Measurements from ENCODE around the gene MEDAG.
A peak's percentile ranks its signal among the peaks of the same experiment; 100 is the strongest.

MEDAG gene

DNA sequence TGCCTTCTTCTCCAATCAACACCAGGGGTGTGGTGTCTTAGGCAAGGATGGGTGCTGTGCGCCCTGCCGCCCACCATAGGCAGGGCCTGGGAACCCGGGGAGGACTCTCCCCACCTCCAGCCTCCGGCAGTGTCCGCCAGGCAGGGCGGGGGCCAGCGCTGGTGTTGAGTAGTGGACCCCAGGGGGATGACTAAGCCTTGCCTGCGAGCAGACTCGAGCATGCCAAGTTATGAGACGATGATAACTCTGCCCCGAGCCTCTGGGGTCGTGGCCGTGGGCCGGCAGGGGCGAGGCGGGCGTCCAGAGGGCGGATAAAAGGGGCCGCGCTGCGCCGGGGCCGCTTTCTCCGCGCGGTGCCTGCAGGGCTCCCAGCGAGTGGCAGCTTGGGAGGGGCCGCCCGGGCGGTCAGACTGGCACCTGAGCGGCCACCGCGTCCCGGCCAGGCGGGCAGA is at the start of gene MEDAG:
Gene MEDAG, plus strand, starts transcription at position 340 of the 452 bp plus-strand sequence. CDS start 245 bp downstream, outside the sequence.
- DNase-seq (ENCODE audit: low read depth in 2 of 2, low spot score in 1 of 2) = no peak

GRCh38 chr13:30857018-30857417 is 49.1 kb upstream of the MEDAG start:
- DNase-seq (ENCODE audit: low read depth in 2 of 2, low spot score in 1 of 2) = no peak

- DNase-seq (ENCODE audit: low read depth in 2 of 2, low spot score in 1 of 2) = no peak
These were observed 48.4 kb upstream of the MEDAG start for GRCh38 chr13:30857636-30858035.

DNA sequence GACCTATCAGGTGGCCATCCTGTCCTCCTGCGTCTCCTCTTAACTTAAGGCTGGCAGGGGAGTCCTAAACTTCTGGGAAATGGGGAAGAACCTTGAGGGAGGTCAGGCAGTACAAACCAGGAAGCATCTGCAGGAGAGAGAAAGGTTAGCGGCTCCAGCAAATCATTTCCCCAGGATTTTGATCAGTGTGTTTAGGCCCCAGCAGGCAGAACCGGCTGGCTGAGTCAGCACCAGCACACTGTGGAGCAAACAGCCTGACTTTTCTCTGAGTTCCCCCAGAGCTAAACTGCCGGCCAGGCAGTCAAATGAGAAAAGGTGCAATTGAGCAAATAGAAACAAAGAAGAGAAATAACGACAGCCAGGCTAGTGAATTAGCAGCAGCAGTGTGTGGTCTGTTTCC is 46.7 kb upstream of the MEDAG start:
- no peak for DNase-seq (ENCODE audit: low read depth in 2 of 2, low spot score in 1 of 2)

- no peak for DNase-seq (ENCODE audit: low read depth in 2 of 2, low spot score in 1 of 2)
These were observed 44.9 kb upstream of the MEDAG start for GRCh38 chr13:30861163-30861562.

GRCh38 chr13:30861836-30862467 is 44.1 kb upstream of the MEDAG start:
- DNase-seq (ENCODE audit: low read depth in 2 of 2, low spot score in 1 of 2) = no peak

DNA sequence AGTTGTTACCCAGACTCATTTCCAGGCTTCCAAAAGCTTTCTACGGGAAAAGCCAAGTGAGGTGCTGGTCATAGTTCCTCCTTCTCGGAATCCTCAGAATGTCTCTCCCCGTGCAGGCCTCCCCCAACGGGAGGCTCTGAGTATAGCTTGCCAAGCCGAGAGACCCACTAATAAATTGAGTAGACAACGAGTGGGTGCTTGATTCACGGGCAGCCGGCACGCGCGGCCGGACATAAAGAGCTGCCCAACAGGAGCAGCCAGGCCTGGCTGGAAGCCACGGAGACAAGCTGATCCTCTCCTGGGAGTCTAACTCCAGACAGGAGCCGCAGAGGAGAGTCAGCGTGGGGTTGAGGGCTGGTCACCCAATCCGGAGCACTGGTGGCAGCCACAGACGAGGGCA is 43.4 kb upstream of the MEDAG start:
- DNase-seq (ENCODE audit: low read depth in 2 of 2, low spot score in 1 of 2) = no peak

GRCh38 chr13:30863231-30863630 is 42.8 kb upstream of the MEDAG start:
- no peak for DNase-seq (ENCODE audit: low read depth in 2 of 2, low spot score in 1 of 2)

GRCh38 chr13:30863796-30864195 is 42.3 kb upstream of the MEDAG start:
- no peak for DNase-seq (ENCODE audit: low read depth in 2 of 2, low spot score in 1 of 2)

DNA sequence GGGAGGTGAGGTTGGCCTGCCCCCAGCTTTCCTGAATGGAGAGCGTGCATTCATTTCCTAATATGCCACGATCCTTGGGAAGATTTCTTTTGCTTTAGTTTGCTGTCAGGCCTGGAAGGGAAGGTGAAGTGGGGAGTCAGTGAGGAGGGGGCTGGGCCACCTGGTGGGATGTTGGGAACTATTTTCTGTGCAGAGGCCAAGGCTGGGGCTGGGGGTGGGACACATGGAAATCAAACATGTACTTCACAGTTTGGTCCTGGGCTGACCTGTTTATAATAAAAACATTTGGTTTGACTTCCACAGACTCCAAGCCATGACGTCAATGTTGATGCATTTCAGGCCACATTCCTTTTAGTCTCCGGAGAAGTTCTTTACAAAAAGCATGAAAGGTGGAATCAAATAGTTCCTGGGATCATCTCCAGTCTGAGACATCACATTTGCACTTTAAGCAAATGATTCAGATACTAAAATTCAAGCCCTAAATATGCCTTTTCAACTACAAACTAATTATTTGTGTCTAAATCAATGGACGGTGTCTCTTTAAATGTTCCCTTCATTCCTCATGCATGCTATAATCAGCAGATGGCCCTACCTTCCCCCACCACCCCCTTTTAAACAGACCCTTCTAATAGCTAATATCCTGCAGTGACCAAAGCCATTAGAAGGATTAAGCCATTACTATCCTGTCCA is 41.5 kb upstream of the MEDAG start:
- DNase-seq (ENCODE audit: low read depth in 2 of 2, low spot score in 1 of 2) = no peak

DNA sequence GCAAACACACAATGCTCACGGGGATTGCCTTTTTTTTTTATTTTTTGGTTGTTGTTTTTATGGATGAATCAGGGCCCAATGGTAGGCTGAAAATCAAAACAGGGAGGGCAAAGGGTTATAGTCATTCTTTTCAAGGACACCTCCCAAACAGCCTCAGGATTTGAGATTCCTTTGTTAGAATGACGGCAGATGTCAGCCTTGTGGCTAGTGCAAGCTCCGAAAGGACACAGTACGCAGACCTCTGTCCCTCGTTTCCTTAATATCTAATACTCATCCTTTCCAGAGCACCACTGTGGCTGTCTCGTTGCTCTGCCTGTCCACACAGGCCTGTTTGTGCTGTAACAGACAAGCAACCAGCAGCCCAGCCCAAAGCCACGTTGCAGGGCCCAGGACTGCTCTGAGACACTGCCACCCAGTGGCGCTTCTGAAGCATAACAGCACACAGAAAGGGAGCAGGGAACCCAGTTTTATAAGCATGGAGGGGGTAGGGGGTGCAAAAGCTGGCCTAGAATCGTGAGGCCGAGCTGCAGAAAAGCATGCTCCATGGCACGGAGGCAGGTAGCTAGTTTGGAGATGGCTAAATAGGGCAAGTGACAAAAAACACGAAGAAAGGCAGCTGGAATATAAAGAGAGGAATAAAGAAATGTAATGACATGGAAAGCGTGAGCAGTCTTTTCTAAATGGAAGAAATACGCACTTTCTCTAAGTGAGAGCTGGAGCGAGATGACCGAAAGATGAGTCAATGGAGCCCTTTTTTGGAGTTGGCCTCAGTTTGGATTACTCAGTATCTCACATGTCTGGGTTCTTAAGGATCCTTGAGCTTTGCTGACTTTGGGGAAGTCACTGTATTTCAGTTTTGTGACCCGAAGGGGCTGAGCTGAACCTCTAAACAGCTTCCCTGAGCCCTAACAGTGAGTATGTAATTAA is 40.7 kb upstream of the MEDAG start:
- peak in 1 of 2 donors; percentile 15 for DNase-seq (ENCODE audit: low read depth in 2 of 2, low spot score in 1 of 2)

DNA sequence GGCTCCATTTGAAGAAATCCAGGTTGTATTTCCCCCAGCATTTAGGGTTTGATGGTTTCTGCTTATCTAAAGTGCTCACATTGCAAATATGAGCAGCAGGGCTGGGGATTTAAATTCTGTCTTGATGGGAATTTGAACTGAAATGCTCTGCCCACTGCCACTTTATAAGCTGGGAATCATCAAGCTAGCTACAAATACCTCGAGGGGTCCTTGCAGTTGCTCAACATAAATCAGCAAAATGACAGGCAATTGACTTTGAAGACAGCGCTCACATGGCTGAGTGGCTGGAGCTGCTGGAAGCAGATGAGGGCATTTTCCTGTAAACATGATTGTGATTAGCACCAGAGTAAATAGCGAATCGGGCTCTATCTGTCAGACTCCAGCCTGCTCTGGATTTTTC is 39.4 kb upstream of the MEDAG start:
- no peak for DNase-seq (ENCODE audit: low read depth in 2 of 2, low spot score in 1 of 2)

- DNase-seq (ENCODE audit: low read depth in 2 of 2, low spot score in 1 of 2) = no peak
These were observed 38.9 kb upstream of the MEDAG start for GRCh38 chr13:30867089-30867669.

- DNase-seq (ENCODE audit: low read depth in 2 of 2, low spot score in 1 of 2) = no peak
These were observed 37.1 kb upstream of the MEDAG start for GRCh38 chr13:30868799-30869470.

- DNase-seq (ENCODE audit: low read depth in 2 of 2, low spot score in 1 of 2) = no peak
These were observed 36.6 kb upstream of the MEDAG start for GRCh38 chr13:30869491-30869890.

DNA sequence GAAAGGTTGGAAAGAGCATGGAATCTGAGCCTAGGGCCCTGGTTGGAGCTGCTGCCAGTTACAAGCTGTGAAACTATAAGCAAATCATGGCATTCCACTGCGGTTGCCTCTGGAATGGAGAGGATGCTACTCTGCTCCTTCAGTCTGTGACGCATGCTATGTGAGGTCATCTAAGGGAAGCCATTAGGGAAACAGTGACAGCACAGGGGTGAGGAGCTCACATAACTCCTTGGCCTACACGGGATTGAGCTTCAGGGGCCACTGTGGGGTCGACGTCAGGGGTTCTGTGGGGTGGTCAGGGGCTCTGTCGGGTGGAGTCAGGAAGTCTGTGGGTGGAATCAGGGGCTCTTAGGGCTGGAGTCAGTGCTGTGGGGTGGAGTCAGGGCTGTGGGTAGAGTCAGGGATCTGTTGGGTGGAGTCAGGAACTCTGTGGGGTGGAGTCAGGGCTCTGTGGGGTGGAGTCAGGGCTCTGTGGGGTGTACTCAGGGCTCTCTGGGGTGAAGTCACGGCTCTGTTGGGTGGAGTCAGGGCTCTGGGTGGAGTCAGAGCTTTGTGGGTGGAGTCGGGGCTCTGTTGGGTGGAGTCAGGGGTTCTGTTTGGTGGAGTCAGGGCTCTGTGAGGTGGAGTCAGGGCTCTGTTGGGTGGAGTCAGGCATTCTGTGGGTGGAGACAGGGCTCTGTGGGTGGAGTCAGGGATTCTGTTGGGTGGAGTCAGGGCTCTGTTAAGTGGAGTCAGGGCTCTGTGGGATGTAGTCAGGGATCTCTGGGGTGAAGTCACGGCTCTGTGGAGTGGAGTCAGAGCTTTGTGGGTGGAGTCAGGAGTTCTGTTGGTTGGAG is 35.8 kb upstream of the MEDAG start:
- no peak for DNase-seq (ENCODE audit: low read depth in 2 of 2, low spot score in 1 of 2)

GRCh38 chr13:30870916-30871587 is 35.0 kb upstream of the MEDAG start:
- DNase-seq (ENCODE audit: low read depth in 2 of 2, low spot score in 1 of 2) = no peak

DNA sequence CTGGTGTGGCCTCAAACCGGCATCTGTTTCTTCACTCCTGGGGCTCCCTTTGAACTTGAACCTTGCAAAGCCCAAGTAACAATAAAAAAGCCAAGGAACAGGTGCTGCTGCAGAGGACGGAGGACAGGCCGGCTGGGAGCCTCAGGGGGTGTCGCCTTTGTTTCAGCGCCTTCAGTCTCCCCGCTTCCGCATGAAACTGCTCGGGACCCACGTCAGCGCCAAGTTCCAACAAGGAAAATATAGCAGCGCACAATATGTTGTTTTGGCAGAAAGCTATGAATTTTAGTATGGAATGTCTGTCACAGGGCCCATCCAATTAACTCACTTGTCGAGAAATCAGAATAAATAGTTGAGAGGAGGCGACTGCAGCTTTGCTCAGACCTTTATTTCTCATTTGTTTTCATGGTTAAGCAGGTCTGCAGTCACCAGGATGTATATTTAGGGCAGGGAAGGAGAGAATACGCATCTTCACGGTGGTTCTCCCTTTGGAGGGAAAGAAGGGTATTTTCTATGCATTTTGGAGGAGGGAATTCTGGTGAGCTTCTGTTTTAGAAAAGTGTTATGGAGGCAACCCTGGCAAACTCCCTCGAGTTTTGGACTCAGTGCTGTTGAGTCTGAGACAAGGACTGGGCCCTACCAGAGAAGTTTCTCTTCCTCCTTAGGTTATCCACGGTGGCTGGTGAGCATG is 34.3 kb upstream of the MEDAG start:
- no peak for DNase-seq (ENCODE audit: low read depth in 2 of 2, low spot score in 1 of 2)

- no peak for DNase-seq (ENCODE audit: low read depth in 2 of 2, low spot score in 1 of 2)
These were observed 33.8 kb upstream of the MEDAG start for GRCh38 chr13:30872276-30872594.

All from stimulated activated CD8-positive, alpha-beta memory T cell treated with anti-CD3 and anti-CD28 coated beads, Interleukin-4, amount 100 ng/mL, for 1 hour (primary cell).